Measurements from ENCODE around the gene NALCN. TPM values are rescaled to one million over a fixed set of nuclear protein-coding genes. Genes with fewer than 3 reads are reported as not detected.

NALCN gene
- total and polyA plus RNA-seq, 2 experiments from 2014 or later: 0.33 to 0.57 TPM

- no peak for DNase-seq (ENCODE audit: low spot score)
- H3K27ac ChIP-seq: no peak overlapping the region
- no peaks in the 10 kb centered on the region for H3K9me3 ChIP-seq (ENCODE audit: low read depth)
- no peak for TF ChIP-seq EZH2phosphoT487 (IDR thresholded peaks at IDR 0.05; ENCODE audit: low read depth, severe bottlenecking, unreplicated experiment)
- TF ChIP-seq EZH2 (IDR thresholded peaks at IDR 0.05; ENCODE audit: borderline replicate concordance): no peak
- TF ChIP-seq, protein P1, sequence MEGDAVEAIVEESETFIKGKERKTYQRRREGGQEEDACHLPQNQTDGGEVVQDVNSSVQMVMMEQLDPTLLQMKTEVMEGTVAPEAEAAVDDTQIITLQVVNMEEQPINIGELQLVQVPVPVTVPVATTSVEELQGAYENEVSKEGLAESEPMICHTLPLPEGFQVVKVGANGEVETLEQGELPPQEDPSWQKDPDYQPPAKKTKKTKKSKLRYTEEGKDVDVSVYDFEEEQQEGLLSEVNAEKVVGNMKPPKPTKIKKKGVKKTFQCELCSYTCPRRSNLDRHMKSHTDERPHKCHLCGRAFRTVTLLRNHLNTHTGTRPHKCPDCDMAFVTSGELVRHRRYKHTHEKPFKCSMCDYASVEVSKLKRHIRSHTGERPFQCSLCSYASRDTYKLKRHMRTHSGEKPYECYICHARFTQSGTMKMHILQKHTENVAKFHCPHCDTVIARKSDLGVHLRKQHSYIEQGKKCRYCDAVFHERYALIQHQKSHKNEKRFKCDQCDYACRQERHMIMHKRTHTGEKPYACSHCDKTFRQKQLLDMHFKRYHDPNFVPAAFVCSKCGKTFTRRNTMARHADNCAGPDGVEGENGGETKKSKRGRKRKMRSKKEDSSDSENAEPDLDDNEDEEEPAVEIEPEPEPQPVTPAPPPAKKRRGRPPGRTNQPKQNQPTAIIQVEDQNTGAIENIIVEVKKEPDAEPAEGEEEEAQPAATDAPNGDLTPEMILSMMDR (IDR thresholded peaks at IDR 0.05; ENCODE audit: poor library complexity): no peak
- no peaks in the 10 kb centered on the region for H3K27me3 ChIP-seq
- no peaks in the 10 kb centered on the region for H4K20me1 ChIP-seq (ENCODE audit: insufficient read depth, poor library complexity, severe bottlenecking)
- no peaks in the 10 kb centered on the region for H3K9me2 ChIP-seq (replicated peaks; ENCODE audit: insufficient read depth)
- H3K4me1 ChIP-seq (ENCODE audit: insufficient read depth): peaks cover 7% of the 10 kb centered on the region
- H3K4me3 ChIP-seq: no peak overlapping the region
- no peak overlapping the region for H2AFZ ChIP-seq
- H3K4me2 ChIP-seq: no peak overlapping the region
- WGBS (ENCODE audit: low lambda C conversion rate, missing lambda C conversion rate): 75% methylated on average over 4 of the region's 4 CpGs
- no peaks in the 10 kb centered on the region for H3K36me3 ChIP-seq (replicated peaks; ENCODE audit: insufficient read depth, low read depth)
- H3K79me2 ChIP-seq: no peaks in the 10 kb centered on the region
These were observed 389.4 kb downstream of the NALCN start for GRCh38 chr13:101026736-101027398.

DNA sequence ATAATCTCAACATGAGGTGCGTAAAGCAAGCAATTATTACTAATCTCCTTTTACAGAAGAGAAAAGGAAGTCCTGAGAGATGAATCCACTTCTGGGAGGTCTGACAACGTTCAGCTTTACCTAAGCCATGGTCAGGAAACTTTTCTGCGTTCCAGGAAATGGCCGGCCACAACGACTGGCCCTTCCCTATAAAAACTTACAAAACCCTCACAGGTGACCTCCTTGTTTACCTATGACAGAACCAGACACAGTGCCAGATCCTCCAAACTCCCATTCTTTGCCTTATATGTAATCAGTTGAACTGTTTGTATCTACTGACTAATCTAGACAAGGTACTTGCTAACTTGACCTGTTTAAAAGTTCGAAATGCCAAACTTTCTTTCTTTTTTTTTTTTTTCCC is 390.0 kb downstream of the NALCN start:
- H3K27me3 ChIP-seq: no peaks in the 10 kb centered on the region
- H3K27ac ChIP-seq: peak overlapping the region; percentile 4
- no peaks in the 10 kb centered on the region for H3K9me3 ChIP-seq (ENCODE audit: low read depth)
- H3K36me3 ChIP-seq (replicated peaks; ENCODE audit: insufficient read depth, low read depth): no peaks in the 10 kb centered on the region
- H3K79me2 ChIP-seq: no peaks in the 10 kb centered on the region
- H2AFZ ChIP-seq: peak overlapping the region; percentile 9
- no peak overlapping the region for H3K4me2 ChIP-seq
- no peaks in the 10 kb centered on the region for H4K20me1 ChIP-seq (ENCODE audit: insufficient read depth, poor library complexity, severe bottlenecking)
- no peaks in the 10 kb centered on the region for H3K9me2 ChIP-seq (replicated peaks; ENCODE audit: insufficient read depth)
- TF ChIP-seq EZH2 (IDR thresholded peaks at IDR 0.05; ENCODE audit: borderline replicate concordance): no peak
- TF ChIP-seq, protein P1 (IDR thresholded peaks at IDR 0.05; ENCODE audit: poor library complexity): no peak
- TF ChIP-seq EZH2phosphoT487 (IDR thresholded peaks at IDR 0.05; ENCODE audit: low read depth, severe bottlenecking, unreplicated experiment): no peak
- DNase-seq (ENCODE audit: low spot score): no peak
- no peak overlapping the region for H3K4me3 ChIP-seq
- WGBS (ENCODE audit: low lambda C conversion rate, missing lambda C conversion rate): 53% methylated on average over 6 of the region's 6 CpGs
- H3K4me1 ChIP-seq (ENCODE audit: insufficient read depth): peaks cover 7% of the 10 kb centered on the region

DNA sequence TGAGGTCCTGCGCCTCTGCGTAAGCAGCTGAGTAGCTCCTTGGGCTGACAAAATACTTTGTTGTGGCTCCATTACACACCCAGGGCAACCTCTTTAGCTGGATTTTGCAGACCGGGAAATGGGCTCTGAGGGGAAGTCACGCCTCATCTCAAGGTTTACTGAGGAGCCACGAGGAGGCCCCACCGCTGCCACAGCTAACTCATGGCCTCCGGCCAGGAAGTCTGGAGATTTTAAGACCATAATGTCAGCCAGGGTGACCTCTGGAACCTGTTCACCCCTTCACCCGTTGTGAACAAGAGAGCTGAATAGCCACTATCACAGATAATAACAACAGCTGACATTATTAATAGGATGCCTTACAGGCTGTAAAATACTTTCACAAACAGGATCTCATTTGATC is 390.4 kb downstream of the NALCN start:
- H3K9me3 ChIP-seq (ENCODE audit: low read depth): no peaks in the 10 kb centered on the region
- no peak for DNase-seq (ENCODE audit: low spot score)
- H3K9me2 ChIP-seq (replicated peaks; ENCODE audit: insufficient read depth): no peaks in the 10 kb centered on the region
- H3K4me1 ChIP-seq (ENCODE audit: insufficient read depth): peaks cover 7% of the 10 kb centered on the region
- H4K20me1 ChIP-seq (ENCODE audit: insufficient read depth, poor library complexity, severe bottlenecking): no peaks in the 10 kb centered on the region
- H3K79me2 ChIP-seq: no peaks in the 10 kb centered on the region
- H3K27ac ChIP-seq: peak overlapping the region; percentile 4
- TF ChIP-seq, protein P1 (IDR thresholded peaks at IDR 0.05; ENCODE audit: poor library complexity): no peak
- TF ChIP-seq EZH2phosphoT487 (IDR thresholded peaks at IDR 0.05; ENCODE audit: low read depth, severe bottlenecking, unreplicated experiment) (no peak), EZH2 (IDR thresholded peaks at IDR 0.05; ENCODE audit: borderline replicate concordance) (no peak)
- H3K4me2 ChIP-seq: no peak overlapping the region
- WGBS (ENCODE audit: low lambda C conversion rate, missing lambda C conversion rate): 41% methylated on average over 8 of the region's 8 CpGs
- no peaks in the 10 kb centered on the region for H3K36me3 ChIP-seq (replicated peaks; ENCODE audit: insufficient read depth, low read depth)
- no peak overlapping the region for H3K4me3 ChIP-seq
- H3K27me3 ChIP-seq: no peaks in the 10 kb centered on the region
- H2AFZ ChIP-seq: peak overlapping the region; percentile 9

All from hepatocyte (in vitro differentiated cells).